Inflammatory macrophage treated with lipopolysaccharide for 1 hour (primary cell): ENCODE measurements around the gene MRPL24.
"Not testable (repeated sequence)": the region's sequence is repeated elsewhere in the genome, so short reads cannot be mapped to it uniquely, and the experiment has no call there.

Source experiments
- DNase-seq, 2 donors: peaks; one replicate each; pipeline ENCODE4 v3.0.0-alpha.2; 2020 to 2022

MRPL24 gene

DNA sequence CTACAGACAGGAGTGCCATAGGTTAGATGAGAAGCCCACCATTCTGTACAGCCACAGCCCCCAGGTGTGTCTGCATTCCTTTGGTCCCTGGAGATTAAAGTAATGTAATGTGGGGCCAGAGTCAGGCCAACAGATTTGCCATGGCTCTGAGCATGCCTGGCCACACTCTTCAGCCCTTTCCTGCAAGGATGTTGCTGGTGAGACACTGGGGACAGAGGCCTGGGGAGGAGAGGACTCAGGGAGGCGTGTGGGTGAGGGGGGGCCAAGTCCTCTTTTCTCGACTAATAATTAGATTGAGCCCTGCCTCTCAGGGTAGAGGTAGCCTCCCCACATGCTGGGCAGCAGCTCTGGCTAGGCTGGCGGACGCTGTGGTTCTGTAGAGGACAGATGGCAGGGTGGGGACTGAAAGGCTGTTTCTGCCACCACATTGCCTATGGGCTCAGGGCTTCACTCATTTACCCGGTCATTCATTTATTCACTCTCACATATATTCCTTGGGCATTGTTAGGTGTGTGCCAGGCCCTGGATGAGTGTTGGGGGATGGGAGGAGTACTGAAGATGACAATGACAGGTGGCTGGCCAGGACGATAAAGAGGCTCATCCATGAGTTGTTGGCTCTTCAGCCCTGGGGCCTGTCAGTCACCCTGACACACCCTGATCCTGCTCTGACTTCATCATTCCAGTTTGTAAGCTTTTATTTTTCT, 19.4 kb upstream of the MRPL24 start:
- no peak for DNase-seq

- not testable (repeated sequence) for DNase-seq
These were observed 16.8 kb upstream of the MRPL24 start for GRCh38 chr1:156757572-156758253.

DNA sequence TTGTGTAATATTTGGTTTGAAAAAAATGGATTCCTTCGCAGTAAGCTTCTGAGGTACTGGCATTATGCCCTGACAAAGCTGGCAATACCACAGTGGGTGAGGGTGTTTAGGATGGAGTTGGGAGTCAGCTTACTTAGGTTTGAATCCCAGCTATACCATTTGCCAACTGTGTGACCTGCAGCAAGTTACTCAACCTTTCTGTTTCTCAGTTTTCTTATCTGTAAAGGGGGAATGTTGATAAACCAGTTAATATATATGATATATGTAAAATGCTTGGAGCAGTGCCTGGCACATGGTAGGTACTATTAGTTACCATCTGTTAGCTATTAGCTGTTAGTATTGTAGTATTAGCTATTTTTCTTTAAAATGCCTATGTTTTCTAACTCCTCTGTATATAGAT, 15.5 kb upstream of the MRPL24 start:
- no peak for DNase-seq

GRCh38 chr1:156755527-156755950, 14.7 kb upstream of the MRPL24 start:
- DNase-seq, result no peak

GRCh38 chr1:156754219-156754618, 13.3 kb upstream of the MRPL24 start:
- DNase-seq, result no peak

DNA sequence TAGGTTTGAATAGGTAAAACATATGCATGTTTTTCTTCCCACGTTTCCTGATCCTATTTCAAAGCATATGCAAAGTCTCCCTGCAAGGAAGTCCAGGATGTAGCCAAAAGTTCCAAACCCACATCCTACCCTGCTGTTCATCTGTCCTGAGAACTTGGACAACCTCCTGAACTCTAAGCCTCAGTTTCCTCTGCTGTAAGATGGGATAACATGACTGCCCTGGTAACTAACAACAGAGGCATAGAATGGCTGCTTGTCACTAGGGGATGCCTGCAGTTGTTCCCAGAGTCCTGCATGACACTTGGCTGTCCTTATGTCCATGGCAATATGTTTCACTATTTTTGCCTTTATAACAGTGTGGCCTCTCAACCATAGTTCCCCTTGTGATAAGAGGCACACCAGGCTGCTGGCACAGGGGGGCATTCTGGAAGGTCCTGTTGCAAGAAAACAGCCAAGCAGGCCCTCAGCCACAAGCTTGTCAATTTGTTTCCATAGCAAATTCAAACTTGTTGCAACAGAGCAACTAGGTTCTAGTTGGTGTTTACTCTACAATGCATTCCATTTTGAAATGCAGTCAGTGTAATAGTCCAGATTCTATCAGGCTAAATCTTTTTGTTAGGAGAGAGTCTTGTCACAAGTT, 12.1 kb upstream of the MRPL24 start:
- DNase-seq, result no peak

DNA sequence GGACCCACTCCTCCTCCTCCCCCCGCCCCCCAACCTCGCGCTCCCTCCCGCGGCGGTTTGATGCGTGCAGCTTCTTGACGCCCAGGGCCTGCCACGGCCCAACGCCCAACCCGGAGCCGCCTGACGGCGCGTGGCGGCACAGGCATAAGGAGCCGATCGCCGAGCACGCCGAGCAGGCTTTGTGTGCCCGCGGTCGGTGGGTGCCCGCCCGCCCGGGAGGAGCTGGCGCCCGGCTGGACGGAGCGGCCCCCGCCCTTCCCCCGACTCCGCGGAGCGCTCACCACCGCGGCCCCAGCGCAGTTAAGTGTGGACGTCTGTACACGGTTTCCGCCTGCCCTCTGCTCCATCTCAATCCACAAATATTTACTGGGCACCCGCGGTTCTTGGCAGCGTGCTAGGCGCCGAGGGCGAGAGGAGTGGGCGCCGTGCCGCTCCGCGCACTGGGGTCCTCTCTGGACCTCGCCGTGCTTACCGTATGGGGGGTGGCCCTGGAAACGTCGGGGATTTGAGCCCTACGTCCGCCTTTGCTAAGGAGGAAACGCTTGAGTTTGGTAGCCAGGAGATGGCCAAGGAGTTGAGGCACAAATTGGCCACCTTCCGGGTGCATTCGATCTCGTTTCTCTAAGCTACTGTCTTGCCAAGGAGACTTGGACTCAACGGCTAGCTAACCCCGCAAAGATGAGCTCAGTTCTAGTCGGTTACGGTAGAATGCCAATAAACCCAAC, 11.0 kb upstream of the MRPL24 start:
- DNase-seq, result peak; percentile 90 to 94

DNA sequence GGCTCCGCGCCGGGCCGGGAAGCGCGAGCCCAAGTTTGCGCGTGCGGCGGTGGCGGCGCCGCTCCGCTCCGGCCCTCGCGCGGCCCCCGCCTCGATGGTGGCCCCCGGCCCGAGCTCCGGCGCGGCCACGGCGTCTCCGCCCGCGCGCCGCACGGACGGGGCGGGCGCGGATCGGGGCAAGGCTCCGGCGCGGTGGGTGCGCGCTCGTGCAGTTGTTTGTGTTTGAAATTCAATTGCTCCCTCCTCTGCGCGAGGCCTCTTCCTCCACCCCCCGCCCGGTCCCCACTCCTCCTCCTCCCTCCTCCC, 10.5 kb upstream of the MRPL24 start, which contains the start of gene HDGF:
TSS of gene HDGF (minus strand) at position 225 of the 306 bp plus-strand sequence. CDS start 246 bp downstream, outside the sequence.
- DNase-seq, result no peak

GRCh38 chr1:156750711-156751450, 10.0 kb upstream of the MRPL24 start:
- no peak for DNase-seq

- DNase-seq, result peak; percentile 42 to 45
These were observed 9.3 kb upstream of the MRPL24 start for GRCh38 chr1:156750191-156750672.

- peak; percentile 30 to 60 for DNase-seq
These were observed 8.7 kb upstream of the MRPL24 start for GRCh38 chr1:156749419-156750118.

- peak; percentile 87 to 95 for DNase-seq
These were observed 8.0 kb upstream of the MRPL24 start for GRCh38 chr1:156748670-156749418.

DNA sequence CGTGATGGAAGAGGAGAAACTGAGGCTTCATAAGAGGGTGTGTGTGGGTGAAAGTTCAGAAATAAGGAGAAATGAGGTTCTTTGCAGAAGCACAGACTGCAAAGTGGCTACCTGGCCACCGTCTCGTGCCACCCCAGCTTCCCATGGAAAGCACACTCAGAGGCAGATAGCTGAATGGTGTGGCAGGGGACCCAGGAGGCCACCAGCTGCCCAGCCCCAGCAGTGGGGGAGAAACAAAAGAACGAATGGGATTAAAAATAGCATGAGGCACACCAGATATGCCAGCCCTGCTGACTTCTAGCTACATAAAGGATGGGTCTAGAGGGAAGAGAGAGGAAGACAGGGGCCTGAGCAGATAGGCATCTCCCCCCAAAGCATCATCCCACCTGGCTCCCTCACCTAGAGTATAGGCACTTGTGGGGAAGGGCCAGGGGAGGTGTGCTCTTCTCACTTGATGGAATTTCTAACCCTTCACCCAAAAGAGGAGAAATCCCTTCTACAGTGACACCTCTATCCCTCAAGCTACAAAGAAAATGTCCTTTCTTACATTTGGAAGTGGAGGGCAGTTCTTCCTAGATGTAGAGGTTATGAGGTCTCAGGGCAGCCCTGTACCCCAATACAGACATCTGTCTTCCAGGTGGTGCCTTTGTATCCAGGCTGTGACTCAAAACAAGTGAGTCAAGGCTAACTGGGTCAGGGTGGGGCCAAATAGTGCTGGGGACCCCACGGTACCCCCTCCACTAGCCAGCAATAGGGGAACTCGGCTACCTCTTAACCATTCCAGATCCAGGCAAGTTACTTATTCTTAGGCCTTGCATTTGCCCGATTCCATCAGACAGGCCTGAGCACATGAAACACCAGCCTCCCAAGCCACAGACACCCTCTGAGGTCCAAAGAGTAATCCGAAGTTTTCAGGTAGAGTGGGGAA, 7.1 kb upstream of the MRPL24 start:
- no peak for DNase-seq

GRCh38 chr1:156746728-156747631, 6.1 kb upstream of the MRPL24 start:
- peak; percentile 72 to 86 for DNase-seq

- no peak for DNase-seq
These were observed 5.5 kb upstream of the MRPL24 start for GRCh38 chr1:156746406-156746727.

DNA sequence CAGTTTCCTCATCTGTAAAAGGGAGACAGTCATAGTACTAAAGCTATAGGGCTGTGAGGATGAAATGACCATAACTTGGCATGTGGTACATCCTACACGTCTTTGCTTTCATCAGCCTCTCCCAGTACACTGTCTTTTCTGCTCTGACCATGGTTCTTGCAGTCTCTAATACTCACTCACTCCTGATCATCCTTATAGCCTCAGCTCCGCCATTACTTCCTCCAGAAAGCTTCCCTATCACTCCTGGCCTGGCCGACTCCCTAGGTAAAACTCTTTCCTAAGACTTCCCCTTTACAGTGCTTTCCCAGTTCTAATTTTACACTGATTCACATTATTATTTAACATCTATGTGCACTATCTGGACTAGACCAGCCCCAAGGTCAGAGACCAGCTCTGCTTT, 5.0 kb upstream of the MRPL24 start:
- DNase-seq, result peak in 1 of 2 donors; percentile 35

DNA sequence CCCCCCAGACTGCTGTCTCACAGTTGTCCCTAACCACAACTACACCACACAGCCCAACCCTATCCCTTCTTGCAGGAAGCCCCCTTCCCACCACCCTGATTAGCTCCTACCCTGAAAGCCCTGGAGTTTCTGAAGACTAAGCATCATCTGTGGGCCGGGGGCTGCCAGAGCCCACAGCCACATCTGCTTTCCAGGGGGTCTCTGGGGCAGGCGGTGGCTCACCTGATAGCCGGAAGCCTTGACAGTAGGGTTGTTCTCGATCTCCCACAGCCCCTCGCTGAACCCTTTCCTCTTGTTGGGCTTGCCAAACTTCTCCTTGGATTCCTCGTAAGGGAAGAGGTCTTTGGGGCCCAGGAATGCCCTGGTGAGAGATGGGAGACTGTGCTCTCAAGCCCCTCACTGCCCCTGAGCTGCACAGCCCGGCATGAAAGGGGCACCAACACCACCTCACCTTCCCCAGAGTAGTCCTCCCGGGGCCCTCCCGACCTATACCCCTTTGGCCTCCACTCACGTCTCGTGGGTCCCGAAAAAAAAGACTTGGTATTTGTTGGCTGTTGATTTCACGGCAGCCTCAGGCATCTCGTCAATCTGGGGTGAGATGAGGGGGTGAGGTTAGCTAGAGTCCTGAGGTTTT, 4.0 kb upstream of the MRPL24 start:
- DNase-seq, result no peak

GRCh38 chr1:156744344-156744743, 3.5 kb upstream of the MRPL24 start:
- DNase-seq, result no peak
